ENCODE measurements around the gene SHLD1. TPM values are rescaled to one million over a fixed set of nuclear protein-coding genes. Genes with fewer than 3 reads are reported as not detected.

Gene SHLD1
- total RNA-seq, 2 experiments from 2014 or later: 10.1 TPM

DNA sequence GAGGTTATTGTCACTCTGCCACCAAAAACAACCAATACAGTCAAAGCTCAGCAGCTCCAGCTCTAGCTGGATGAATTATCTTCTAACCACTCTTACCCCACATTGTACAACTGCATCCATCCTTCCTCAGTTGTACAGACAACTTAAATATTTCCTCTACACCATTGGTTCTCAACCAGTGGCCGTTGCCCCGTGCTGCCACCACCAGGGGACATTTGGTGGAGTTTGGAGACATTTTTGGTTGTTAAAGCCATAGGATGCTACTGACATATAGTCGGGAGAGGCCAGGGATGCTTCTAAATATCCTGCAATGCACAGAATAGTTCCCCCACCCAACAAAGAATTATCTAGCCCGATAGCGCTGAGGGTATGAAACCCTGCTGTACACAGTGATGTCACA, 59.3 kb downstream of the SHLD1 start:
- H3K27ac Mint-ChIP-seq: no peak overlapping the region
- intact Hi-C loops (cut with micrococcal nuclease): loop anchor here (5.0 kb wide), 1 partner anchor 268 kb away; no protein-coding TSS in a partner anchor
- H3K4me3 Mint-ChIP-seq: no peak overlapping the region
- peaks cover 12% of the 10 kb centered on the region for H3K4me1 Mint-ChIP-seq (ENCODE audit: low read depth)
- H3K27me3 Mint-ChIP-seq (ENCODE audit: low read depth): no peaks in the 10 kb centered on the region
- no peak for DNase-seq
- H3K36me3 Mint-ChIP-seq (ENCODE audit: low read depth): no peaks in the 10 kb centered on the region
- H3K9me3 Mint-ChIP-seq: no peaks in the 10 kb centered on the region
- CTCF ChIA-PET: interaction anchor here (1.3 to 2.0 kb wide), 2 partner anchors 8 to 21 kb away, joined by 3 to 6 read pairs; no protein-coding TSS in a partner anchor

DNA sequence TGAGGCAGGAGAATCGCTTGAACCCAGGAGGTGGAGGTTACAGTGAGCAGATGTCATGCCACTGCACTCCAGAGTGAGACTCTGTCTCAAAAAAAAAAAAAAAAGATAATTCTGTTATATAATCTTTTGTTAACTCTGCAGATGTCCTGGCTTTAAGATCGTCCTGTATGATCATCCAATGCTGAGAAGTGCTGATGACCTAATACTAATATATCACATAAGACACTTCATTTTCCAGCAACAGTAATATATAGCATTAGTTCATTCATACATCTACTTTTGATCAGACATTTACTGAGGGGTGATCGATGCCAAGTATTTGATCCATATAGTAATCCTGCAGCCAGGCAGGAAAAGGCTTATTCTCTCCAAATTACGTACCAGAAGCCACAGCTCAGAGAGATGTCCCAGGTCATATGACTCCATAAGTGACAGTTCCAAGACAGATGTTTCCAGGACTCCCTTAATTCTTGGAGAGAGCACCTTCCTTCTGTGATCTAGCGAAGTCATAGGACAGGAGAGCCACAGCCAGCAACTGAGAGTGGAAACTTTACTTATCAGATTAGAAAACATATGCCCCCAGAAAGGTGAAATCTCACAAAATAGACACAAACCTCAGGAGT, 60.7 kb downstream of the SHLD1 start:
- H3K36me3 Mint-ChIP-seq (ENCODE audit: low read depth): no peaks in the 10 kb centered on the region
- CTCF ChIA-PET: no interaction called here
- no peaks in the 10 kb centered on the region for H3K9me3 Mint-ChIP-seq

DNA sequence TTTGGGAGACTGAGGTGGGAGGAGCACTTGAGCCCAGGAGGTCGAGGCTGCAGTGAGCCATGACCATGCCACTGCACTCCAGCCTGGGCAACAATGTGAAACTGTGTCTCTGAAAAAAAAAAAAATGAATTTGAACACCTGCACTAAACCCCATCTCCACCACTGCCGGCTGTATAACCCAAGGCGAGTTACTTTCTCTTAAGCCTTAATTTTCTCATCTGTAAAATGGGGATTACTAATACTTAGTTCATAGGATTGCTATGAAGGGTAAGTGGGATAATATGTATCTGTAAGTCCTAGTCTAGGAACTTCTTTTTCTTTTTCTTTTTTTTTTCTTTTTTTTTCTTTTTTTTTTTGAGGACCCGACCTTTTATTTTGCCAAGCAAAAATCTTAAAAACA, 61.5 kb downstream of the SHLD1 start:
- no peaks in the 10 kb centered on the region for H3K36me3 Mint-ChIP-seq (ENCODE audit: low read depth)

More for the DNA sequence above, 60.7 kb downstream of the SHLD1 start:
- Mint-ChIP-seq H3K4me1 (ENCODE audit: low read depth) (peaks cover 2% of the 10 kb centered on the region), H3K27ac (no peak overlapping the region), H3K4me3 (no peak overlapping the region), H3K27me3 (ENCODE audit: low read depth) (no peaks in the 10 kb centered on the region)
- intact Hi-C loops (cut with micrococcal nuclease): no loop called here
- no peak for DNase-seq

GRCh38 chr20:5818346-5818681, 68.1 kb downstream of the SHLD1 start:
- CTCF ChIA-PET: no interaction called here
- Mint-ChIP-seq H3K27ac (no peak overlapping the region), H3K36me3 (ENCODE audit: low read depth) (peaks cover 1% of the 10 kb centered on the region), H3K4me1 (ENCODE audit: low read depth) (peaks cover 4% of the 10 kb centered on the region), H3K4me3 (no peak overlapping the region), H3K27me3 (ENCODE audit: low read depth) (no peaks in the 10 kb centered on the region), H3K9me3 (no peaks in the 10 kb centered on the region)
- intact Hi-C loops (cut with micrococcal nuclease): no loop called here
- no peak for DNase-seq

More for the DNA sequence above, 61.5 kb downstream of the SHLD1 start:
- intact Hi-C loops (cut with micrococcal nuclease): no loop called here
- no peak for DNase-seq
- CTCF ChIA-PET: no interaction called here
- H3K27ac Mint-ChIP-seq: no peak overlapping the region
- H3K4me1 Mint-ChIP-seq (ENCODE audit: low read depth): no peaks in the 10 kb centered on the region
- H3K9me3 Mint-ChIP-seq: no peaks in the 10 kb centered on the region
- H3K27me3 Mint-ChIP-seq (ENCODE audit: low read depth): no peaks in the 10 kb centered on the region
- no peak overlapping the region for H3K4me3 Mint-ChIP-seq

GRCh38 chr20:5820738-5821137, 70.5 kb downstream of the SHLD1 start:
- CTCF ChIA-PET: interaction anchor here (0.7 kb wide), 1 partner anchor 291 kb away, joined by 3 read pairs; no protein-coding TSS in a partner anchor
- Mint-ChIP-seq H3K36me3 (ENCODE audit: low read depth) (peaks cover 6% of the 10 kb centered on the region), H3K27me3 (ENCODE audit: low read depth) (no peaks in the 10 kb centered on the region), H3K4me3 (no peak overlapping the region), H3K4me1 (ENCODE audit: low read depth) (peaks cover 9% of the 10 kb centered on the region), H3K9me3 (no peaks in the 10 kb centered on the region), H3K27ac (no peak overlapping the region)
- DNase-seq: no peak
- intact Hi-C loops (cut with micrococcal nuclease): no loop called here

DNA sequence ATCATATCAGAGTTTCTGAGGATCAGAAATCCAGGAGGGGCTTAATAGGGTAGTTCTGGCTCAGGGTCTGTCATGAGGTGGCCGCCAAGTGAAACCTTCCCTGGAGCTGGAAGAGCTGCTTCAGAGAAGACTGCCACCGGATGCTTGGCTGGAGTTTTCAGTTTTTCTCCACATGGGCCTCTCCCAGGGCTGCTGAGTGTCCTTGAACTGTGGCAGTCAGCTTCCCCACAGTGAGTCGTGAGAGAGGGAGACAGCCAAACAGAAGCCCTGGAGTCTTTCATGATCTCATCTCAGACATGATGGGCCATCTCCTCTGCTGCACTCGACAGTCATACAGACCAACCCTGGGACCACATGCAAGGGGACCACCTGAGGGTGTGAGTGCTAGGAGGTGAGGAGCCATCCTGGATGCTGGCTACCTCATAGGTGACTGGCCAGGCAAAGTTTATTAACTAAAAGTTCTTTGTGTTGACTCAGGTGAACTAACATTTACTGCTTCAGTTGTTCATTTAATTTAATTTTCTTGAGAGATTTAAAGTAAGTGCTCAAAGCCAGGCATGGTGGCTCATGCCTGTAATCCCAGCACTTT, 71.5 kb downstream of the SHLD1 start:
- DNase-seq: no peak
- CTCF ChIA-PET: no interaction called here
- no peaks in the 10 kb centered on the region for H3K27me3 Mint-ChIP-seq (ENCODE audit: low read depth)
- peaks cover 6% of the 10 kb centered on the region for H3K36me3 Mint-ChIP-seq (ENCODE audit: low read depth)
- H3K4me1 Mint-ChIP-seq (ENCODE audit: low read depth): peaks cover 9% of the 10 kb centered on the region
- intact Hi-C loops (cut with micrococcal nuclease): no loop called here
- no peaks in the 10 kb centered on the region for H3K9me3 Mint-ChIP-seq
- H3K4me3 Mint-ChIP-seq: no peak overlapping the region
- H3K27ac Mint-ChIP-seq: no peak overlapping the region

DNA sequence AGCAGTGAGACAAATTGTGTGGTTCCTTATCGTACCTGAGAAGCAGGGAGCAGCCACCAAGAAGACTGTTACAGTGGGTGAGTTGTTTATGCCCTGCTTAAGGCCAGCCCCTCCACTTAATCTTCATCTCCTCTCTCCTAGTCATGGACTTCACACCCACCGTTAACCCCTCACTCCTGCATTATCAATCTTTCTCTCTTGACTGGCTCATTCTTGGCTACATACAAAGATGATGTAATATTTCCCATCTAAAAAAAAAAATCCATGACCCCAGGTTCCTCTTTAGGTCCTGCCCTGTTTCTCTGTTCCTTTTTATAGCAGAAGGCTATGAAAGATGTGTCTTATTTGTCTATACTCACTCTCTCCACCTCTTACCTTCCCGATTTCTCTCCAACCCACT, 72.4 kb downstream of the SHLD1 start:
- Mint-ChIP-seq H3K36me3 (ENCODE audit: low read depth) (peaks cover 6% of the 10 kb centered on the region), H3K27ac (no peak overlapping the region), H3K9me3 (no peaks in the 10 kb centered on the region), H3K27me3 (ENCODE audit: low read depth) (no peaks in the 10 kb centered on the region), H3K4me3 (no peak overlapping the region), H3K4me1 (ENCODE audit: low read depth) (peaks cover 8% of the 10 kb centered on the region)
- no peak for DNase-seq
- CTCF ChIA-PET: no interaction called here
- intact Hi-C loops (cut with micrococcal nuclease): no loop called here

GRCh38 chr20:5825130-5825719, 75.0 kb downstream of the SHLD1 start:
- Mint-ChIP-seq H3K4me3 (no peak overlapping the region), H3K4me1 (ENCODE audit: low read depth) (peaks cover 8% of the 10 kb centered on the region), H3K27me3 (ENCODE audit: low read depth) (no peaks in the 10 kb centered on the region), H3K27ac (no peak overlapping the region), H3K9me3 (no peaks in the 10 kb centered on the region), H3K36me3 (ENCODE audit: low read depth) (peaks cover 6% of the 10 kb centered on the region)
- intact Hi-C loops (cut with micrococcal nuclease): no loop called here
- CTCF ChIA-PET: interaction anchor here (1.2 kb wide), 1 partner anchor 8 kb away, joined by 5 read pairs; no protein-coding TSS in a partner anchor
- DNase-seq: no peak

DNA sequence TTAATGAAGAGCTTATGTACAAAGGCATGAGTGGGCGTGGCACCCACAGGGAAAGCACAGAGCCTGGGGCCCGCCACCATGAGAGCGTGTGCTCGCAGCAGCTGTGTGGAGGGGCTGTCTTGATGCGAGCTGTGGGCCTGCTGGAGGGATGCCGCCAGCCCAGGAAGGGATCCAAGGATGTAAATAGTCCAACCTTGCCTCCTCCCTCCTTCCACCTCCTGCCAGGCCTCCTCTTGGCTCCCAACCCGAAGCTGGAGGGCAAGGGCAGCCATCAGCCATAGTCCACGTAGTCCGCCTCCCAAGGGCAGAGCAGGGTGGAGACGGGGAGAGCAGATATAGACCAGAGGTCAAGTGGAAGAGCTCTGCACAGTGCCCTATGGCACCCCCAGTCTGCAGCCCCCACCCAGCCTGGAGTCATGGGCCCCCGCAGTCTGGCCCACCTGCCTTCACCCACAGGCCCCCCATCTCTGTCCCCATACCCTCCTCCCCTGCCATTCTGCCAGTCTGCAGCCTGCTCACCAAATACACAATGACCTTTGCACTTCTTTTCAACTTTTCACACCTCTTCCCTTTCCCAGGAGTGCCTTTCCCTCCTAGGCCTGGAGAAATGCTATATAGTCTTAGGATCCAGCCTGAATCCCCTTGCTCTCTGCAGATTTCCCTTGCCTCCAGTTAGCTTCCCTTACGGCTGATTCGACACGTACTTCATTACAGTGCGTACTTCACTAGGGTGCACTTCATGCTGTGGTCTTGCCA, 77.1 kb downstream of the SHLD1 start:
- Mint-ChIP-seq H3K36me3 (ENCODE audit: low read depth) (peaks cover 5% of the 10 kb centered on the region), H3K27ac (no peak overlapping the region), H3K9me3 (no peaks in the 10 kb centered on the region), H3K4me3 (no peak overlapping the region), H3K27me3 (ENCODE audit: low read depth) (no peaks in the 10 kb centered on the region), H3K4me1 (ENCODE audit: low read depth) (peaks cover 8% of the 10 kb centered on the region)
- CTCF ChIA-PET: no interaction called here
- intact Hi-C loops (cut with micrococcal nuclease): no loop called here
- DNase-seq: no peak

- H3K4me1 Mint-ChIP-seq (ENCODE audit: low read depth): peaks cover 8% of the 10 kb centered on the region
- no peak overlapping the region for H3K4me3 Mint-ChIP-seq
- H3K36me3 Mint-ChIP-seq (ENCODE audit: low read depth): peaks cover 5% of the 10 kb centered on the region
- no peaks in the 10 kb centered on the region for H3K27me3 Mint-ChIP-seq (ENCODE audit: low read depth)
- H3K9me3 Mint-ChIP-seq: no peaks in the 10 kb centered on the region
- DNase-seq: no peak
- CTCF ChIA-PET: no interaction called here
- H3K27ac Mint-ChIP-seq: no peak overlapping the region
- intact Hi-C loops (cut with micrococcal nuclease): no loop called here
Observed at GRCh38 chr20:5827861-5828260, 77.7 kb downstream of the SHLD1 start.

- no peak overlapping the region for H3K27ac Mint-ChIP-seq
- no peak overlapping the region for H3K4me3 Mint-ChIP-seq
- peaks cover 3% of the 10 kb centered on the region for H3K9me3 Mint-ChIP-seq
- CTCF ChIA-PET: interaction anchor here (0.6 to 0.7 kb wide), 2 partner anchors 80 to 535 kb away, joined by 3 to 4 read pairs; no protein-coding TSS in a partner anchor
- no peaks in the 10 kb centered on the region for H3K27me3 Mint-ChIP-seq (ENCODE audit: low read depth)
- peaks cover 4% of the 10 kb centered on the region for H3K4me1 Mint-ChIP-seq (ENCODE audit: low read depth)
- intact Hi-C loops (cut with micrococcal nuclease): no loop called here
- DNase-seq: no peak
- peaks cover 4% of the 10 kb centered on the region for H3K36me3 Mint-ChIP-seq (ENCODE audit: low read depth)
Observed at GRCh38 chr20:5829241-5829809, 79.1 kb downstream of the SHLD1 start.

GRCh38 chr20:5831539-5832237, 81.5 kb downstream of the SHLD1 start:
- Mint-ChIP-seq H3K27ac (no peak overlapping the region), H3K36me3 (ENCODE audit: low read depth) (peaks cover 2% of the 10 kb centered on the region), H3K4me1 (ENCODE audit: low read depth) (peaks cover 19% of the 10 kb centered on the region), H3K9me3 (peaks cover 3% of the 10 kb centered on the region), H3K4me3 (no peak overlapping the region), H3K27me3 (ENCODE audit: low read depth) (no peaks in the 10 kb centered on the region)
- intact Hi-C loops (cut with micrococcal nuclease): no loop called here
- CTCF ChIA-PET: interaction anchor here (0.9 to 1.1 kb wide), 2 partner anchors 244 to 250 kb away, joined by 3 to 4 read pairs; no protein-coding TSS in a partner anchor
- DNase-seq: no peak
